ENCODE measurements around the gene UNC13A.

UNC13A gene

GRCh38 chr19:17673937-17674799 lies 14.0 kb downstream of the UNC13A start:
- DNase-seq (ENCODE audit: low spot score) = no peak
- Histone ChIP-seq H3K27ac (peak overlapping the region; percentile 19 to 68), H3K4me3 (no peak overlapping the region)
- no peak for TF ChIP-seq CTCF (IDR thresholded peaks at IDR 0.05)

- DNase-seq (ENCODE audit: low spot score) = no peak
- Histone ChIP-seq H3K4me3 (no peak overlapping the region), H3K27ac (no peak overlapping the region)
- TF ChIP-seq CTCF (IDR thresholded peaks at IDR 0.05) = no peak
Measured at GRCh38 chr19:17671906-17672305, 16.2 kb downstream of the UNC13A start.

GRCh38 chr19:17669419-17669818 lies 18.7 kb downstream of the UNC13A start:
- Histone ChIP-seq H3K27ac (no peak overlapping the region), H3K4me3 (no peak overlapping the region)
- DNase-seq (ENCODE audit: low spot score) = no peak
- TF ChIP-seq CTCF (IDR thresholded peaks at IDR 0.05) = no peak

GRCh38 chr19:17665058-17665457 lies 23.1 kb downstream of the UNC13A start:
- H3K27ac ChIP-seq = no peak overlapping the region
- no peak for DNase-seq (ENCODE audit: low spot score)
- TF ChIP-seq CTCF (IDR thresholded peaks at IDR 0.05) = no peak
- no peak overlapping the region for H3K4me3 ChIP-seq

GRCh38 chr19:17659996-17660395 lies 28.2 kb downstream of the UNC13A start:
- TF ChIP-seq CTCF (IDR thresholded peaks at IDR 0.05) = no peak
- Histone ChIP-seq H3K27ac (peak overlapping the region; percentile 77 to 88), H3K4me3 (no peak overlapping the region)
- DNase-seq (ENCODE audit: low spot score) = no peak

- H3K4me3 ChIP-seq = no peak overlapping the region
- no peak for DNase-seq (ENCODE audit: low spot score)
- no peak for TF ChIP-seq CTCF (IDR thresholded peaks at IDR 0.05)
- H3K27ac ChIP-seq = peak overlapping the region; percentile 76 to 77
Measured at GRCh38 chr19:17658666-17659065, 29.5 kb downstream of the UNC13A start.

- Histone ChIP-seq H3K27ac (peak overlapping the region; percentile 66 to 76), H3K4me3 (no peak overlapping the region)
- DNase-seq (ENCODE audit: low spot score) = no peak
- no peak for TF ChIP-seq CTCF (IDR thresholded peaks at IDR 0.05)
Measured at GRCh38 chr19:17658240-17658639, 29.9 kb downstream of the UNC13A start.
